Endothelial cell of umbilical vein (primary cell): ENCODE results near the gene DENND5B. TPM values are rescaled to one million over a fixed set of nuclear protein-coding genes. Genes with fewer than 3 reads are reported as not detected.

Source experiments
- BruUV-seq: library from RNA; stranded (reverse); fragments of 400-500 nt; replicated peaks from 2 replicates; lab custom pipeline; 2021; lab: Mats Ljungman, UMichigan
- CTCF ChIA-PET: fragments of 300-600, 350-600 bp; sonication (Branson Sonifier 250); formaldehyde crosslinking; loops from one replicate; lab custom pipeline; 2021; ENCODE audit warnings: antibody characterized with exemption, inconsistent platforms; lab: Charles Lee
- POLR2A ChIA-PET: fragments of 300-600, 350-600 bp; sonication (Branson Sonifier 250); formaldehyde crosslinking; loops from one replicate; lab custom pipeline; 2021; ENCODE audit warnings: antibody characterized with exemption, inconsistent platforms; lab: Charles Lee
- DNase-seq: peaks from one replicate; pipeline ENCODE4 v3.0.0-alpha.2; 2011; ENCODE audit warnings: low read depth, low spot score
- FAIRE-seq: peaks from 2 replicates; lab custom pipeline; 2011; peaks lifted over from hg19 to GRCh38; lab: Jason Lieb, UNC
- H2AFZ ChIP-seq: 2 replicates; pipeline ENCODE4 v1.6.0; 2012; ENCODE audit warnings: low read depth, low read length, control low read depth, inconsistent platforms
- H3K27ac ChIP-seq: 2 replicates; pipeline ENCODE4 v1.5.1; 2011; ENCODE audit warnings: low read depth, mild to moderate bottlenecking, control low read depth, low read length, moderate library complexity; ENCODE audit not compliant: insufficient read depth
- H3K27me3 ChIP-seq, 2 experiments: 2 replicates each; pipeline versions ENCODE4 v1.6.0 to v1.6.1; 2011; ENCODE audit warnings: low read length in 2 of 2, mixed read lengths in 1 of 2; ENCODE audit not compliant: control insufficient read depth in 2 of 2, insufficient read depth in 2 of 2
- H3K36me3 ChIP-seq, 2 experiments: 2 replicates in 1 of 2; 3 replicates in 1 of 2; pipeline ENCODE4 v1.5.1; 2011; ENCODE audit warnings: low read length in 2 of 2, mild to moderate bottlenecking in 1 of 2, moderate library complexity in 1 of 2; ENCODE audit not compliant: control insufficient read depth in 2 of 2, insufficient read depth in 2 of 2; ENCODE audit errors: extremely low read depth in 1 of 2
- H3K4me1 ChIP-seq: 3 replicates; pipeline ENCODE4 v1.5.1; 2011; ENCODE audit warnings: mild to moderate bottlenecking, low read length; ENCODE audit not compliant: control insufficient read depth, insufficient read depth; ENCODE audit errors: extremely low read depth
- H3K4me2 ChIP-seq: 2 replicates; pipeline ENCODE4 v1.6.1; 2011; ENCODE audit warnings: low read length, control low read depth, mixed read lengths; ENCODE audit not compliant: insufficient read depth
- H3K4me3 ChIP-seq, 3 experiments: fragments of 200-600 bp in 1 of 3; sonication (generic), shearing (Covaris generic) in 1 of 3; replicated peaks in 1 of 3; 2 replicates each; pipeline ENCODE4 v1.5.1; 2011 to 2016; ENCODE audit warnings: control low read depth in 3 of 3, low read length in 3 of 3, mild to moderate bottlenecking in 2 of 3, inconsistent platforms in 1 of 3, low read depth in 1 of 3, moderate library complexity in 1 of 3; ENCODE audit not compliant: insufficient read depth in 1 of 3
- H3K79me2 ChIP-seq: 2 replicates; pipeline ENCODE4 v1.6.0; 2012; ENCODE audit warnings: low read length, inconsistent platforms; ENCODE audit not compliant: control insufficient read depth, insufficient read depth
- H3K9ac ChIP-seq: replicated peaks from 2 replicates; pipeline ENCODE3; 2011; ENCODE audit warnings: low read length, control low read depth; ENCODE audit not compliant: insufficient read depth; ENCODE audit errors: extremely low read depth
- H3K9me1 ChIP-seq: replicated peaks from 3 replicates; pipeline ENCODE4 v1.6.0; 2011; ENCODE audit warnings: mild to moderate bottlenecking, low read length; ENCODE audit not compliant: control insufficient read depth, insufficient read depth; ENCODE audit errors: extremely low read depth
- H3K9me3 ChIP-seq: replicated peaks from 2 replicates; pipeline ENCODE4 v1.5.1; 2012; ENCODE audit warnings: low read length, inconsistent platforms; ENCODE audit not compliant: control insufficient read depth, insufficient read depth
- H4K20me1 ChIP-seq: replicated peaks from 2 replicates; pipeline ENCODE3; 2011; ENCODE audit warnings: mild to moderate bottlenecking, low read length; ENCODE audit not compliant: control insufficient read depth, insufficient read depth; ENCODE audit errors: extremely low read depth
- EZH2 ChIP-seq: IDR thresholded peaks from 2 replicates; pipeline ENCODE4 v1.6.1; 2012; ENCODE audit warnings: borderline replicate concordance, low read depth, mild to moderate bottlenecking, moderate library complexity, low read length, inconsistent platforms; ENCODE audit not compliant: severe bottlenecking
- FOS ChIP-seq: IDR thresholded peaks from 2 replicates; pipeline ENCODE4 v1.6.1; 2011; ENCODE audit warnings: mild to moderate bottlenecking, low read length, moderate library complexity, borderline replicate concordance; ENCODE audit not compliant: insufficient read depth
- GATA2 ChIP-seq: IDR thresholded peaks from 2 replicates; pipeline ENCODE4 v1.7.0; 2011; ENCODE audit warnings: low read depth, mild to moderate bottlenecking, moderate library complexity, mixed read lengths, low read length; ENCODE audit not compliant: insufficient read length, insufficient read depth
- JUN ChIP-seq: IDR thresholded peaks from 2 replicates; pipeline ENCODE4 v1.6.1; 2011; ENCODE audit warnings: borderline replicate concordance, low read depth; ENCODE audit not compliant: insufficient read length, insufficient read depth
- MYC ChIP-seq: IDR thresholded peaks from one replicate; pipeline ENCODE4 v1.6.1; 2011; ENCODE audit warnings: mild to moderate bottlenecking, low read depth, low read length
- POLR2A ChIP-seq: IDR thresholded peaks from 2 replicates; pipeline ENCODE4 v1.6.1; 2012; ENCODE audit warnings: low read depth, mild to moderate bottlenecking, control low read depth, low read length
- POLR2AphosphoS5 ChIP-seq: IDR thresholded peaks from 2 replicates; pipeline ENCODE4 v1.6.1; 2012; ENCODE audit warnings: low read depth, mild to moderate bottlenecking, control low read depth, low read length, moderate library complexity; ENCODE audit not compliant: insufficient read depth
- dilution Hi-C: fragments of 300-500 bp; cut with MboI; formaldehyde crosslinking; loops from one replicate; pipeline ENCODE4 v1.15.0; 2019; ENCODE audit warnings: low sequenced_read_pairs; ENCODE audit not compliant: extremely low pct_ligation_motif_present
- intact Hi-C: fragments of 100-400 bp; cut with micrococcal nuclease; formaldehyde crosslinking; loops from one replicate; pipeline ENCODE4 v1.10.0; 2022
- polyA plus RNA-seq, 4 experiments: library from polyadenylated mRNA; depleted of rRNA in 3 of 4; stranded (reverse) in 3 of 4; unstranded in 1 of 4; fragments of >200 nt; gene quantifications; 2 replicates each; pipeline versions ENCODE4 v1.2.1 to v1.2.3, GENCODE V29; 2011 to 2012; ENCODE audit warnings: missing spikeins in 1 of 4
- total RNA-seq: library from RNA; stranded (reverse); gene quantifications from 2 replicates; pipeline ENCODE4 v1.2.3, GENCODE V29; 2021
- TF ChIP-seq, protein P1 (sequence below), 2 donors: IDR thresholded peaks; 1 replicate in 1 of 2; 2 replicates in 1 of 2; pipeline ENCODE4 v1.5.1; 2011; ENCODE audit warnings: low read length in 2 of 2, mild to moderate bottlenecking in 2 of 2, moderate library complexity in 2 of 2, control low read depth in 1 of 2, inconsistent platforms in 1 of 2, low read depth in 1 of 2; ENCODE audit not compliant: insufficient read depth in 1 of 2; ENCODE audit errors: extremely low read depth in 1 of 2
- TF ChIP-seq, protein P2 (sequence below): IDR thresholded peaks from 2 replicates; pipeline ENCODE4 v1.6.1; 2011; ENCODE audit not compliant: insufficient read depth, insufficient read length

The DENND5B gene
- total and polyA plus RNA-seq, 2 donors (not counting 3 experiments of a cell fraction or from before 2014, with no cell fraction given): 10.3 to 18.3 TPM

DNA sequence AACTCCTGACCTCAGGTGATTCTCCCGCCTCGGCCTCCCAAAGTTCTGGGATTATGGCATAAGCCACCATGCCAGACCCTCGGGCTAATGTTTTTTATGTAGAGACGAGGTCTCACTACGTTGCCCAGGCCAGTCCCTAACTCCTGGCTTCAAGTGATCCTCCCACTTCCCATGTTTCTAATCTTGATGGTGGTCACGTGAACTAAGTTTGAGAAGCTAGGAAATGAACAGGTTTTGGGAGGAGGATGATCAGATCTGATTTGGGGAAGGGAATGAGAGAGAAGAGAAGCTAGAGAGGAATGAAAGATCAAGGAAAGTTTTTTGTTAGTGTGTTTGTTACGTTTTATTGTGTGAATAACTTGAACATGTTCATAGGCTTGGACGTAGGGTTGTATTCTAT is 247.8 kb downstream of the DENND5B start:
- TF ChIP-seq POLR2A: no peak
- TF ChIP-seq, protein P1, sequence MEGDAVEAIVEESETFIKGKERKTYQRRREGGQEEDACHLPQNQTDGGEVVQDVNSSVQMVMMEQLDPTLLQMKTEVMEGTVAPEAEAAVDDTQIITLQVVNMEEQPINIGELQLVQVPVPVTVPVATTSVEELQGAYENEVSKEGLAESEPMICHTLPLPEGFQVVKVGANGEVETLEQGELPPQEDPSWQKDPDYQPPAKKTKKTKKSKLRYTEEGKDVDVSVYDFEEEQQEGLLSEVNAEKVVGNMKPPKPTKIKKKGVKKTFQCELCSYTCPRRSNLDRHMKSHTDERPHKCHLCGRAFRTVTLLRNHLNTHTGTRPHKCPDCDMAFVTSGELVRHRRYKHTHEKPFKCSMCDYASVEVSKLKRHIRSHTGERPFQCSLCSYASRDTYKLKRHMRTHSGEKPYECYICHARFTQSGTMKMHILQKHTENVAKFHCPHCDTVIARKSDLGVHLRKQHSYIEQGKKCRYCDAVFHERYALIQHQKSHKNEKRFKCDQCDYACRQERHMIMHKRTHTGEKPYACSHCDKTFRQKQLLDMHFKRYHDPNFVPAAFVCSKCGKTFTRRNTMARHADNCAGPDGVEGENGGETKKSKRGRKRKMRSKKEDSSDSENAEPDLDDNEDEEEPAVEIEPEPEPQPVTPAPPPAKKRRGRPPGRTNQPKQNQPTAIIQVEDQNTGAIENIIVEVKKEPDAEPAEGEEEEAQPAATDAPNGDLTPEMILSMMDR (IDR thresholded peaks at IDR 0.05; ENCODE audit: extremely low read depth in 1 of 2, insufficient read depth in 1 of 2, low read depth in 1 of 2, low read length in 2 of 2): no peak
- TF ChIP-seq, protein P2, sequence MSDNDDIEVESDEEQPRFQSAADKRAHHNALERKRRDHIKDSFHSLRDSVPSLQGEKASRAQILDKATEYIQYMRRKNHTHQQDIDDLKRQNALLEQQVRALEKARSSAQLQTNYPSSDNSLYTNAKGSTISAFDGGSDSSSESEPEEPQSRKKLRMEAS: no peak
- no peak for TF ChIP-seq MYC
- TF ChIP-seq EZH2: no peak
- TF ChIP-seq JUN: no peak
- TF ChIP-seq GATA2: no peak
- no peak for TF ChIP-seq POLR2AphosphoS5
- no peak for TF ChIP-seq FOS
- H3K4me1 ChIP-seq: no peaks in the 10 kb centered on the region
- dilution Hi-C loops: no loop called here
- BruUV-seq: no TSS peak
- H3K79me2 ChIP-seq: no peaks in the 10 kb centered on the region
- H3K36me3 ChIP-seq: no peaks in the 10 kb centered on the region
- CTCF ChIA-PET: no interaction called here
- H3K27me3 ChIP-seq: peaks cover 0 to 3% of the 10 kb centered on the region in 2 experiments
- no peak overlapping the region for H3K4me2 ChIP-seq
- POLR2A ChIA-PET: no interaction called here
- H2AFZ ChIP-seq: no peak overlapping the region
- intact Hi-C loops: no loop called here
- H3K9me3 ChIP-seq: no peaks in the 10 kb centered on the region
- no peak for FAIRE-seq
- no peaks in the 10 kb centered on the region for H4K20me1 ChIP-seq
- H3K9me1 ChIP-seq: no peaks in the 10 kb centered on the region
- no peak overlapping the region for H3K4me3 ChIP-seq
- H3K27ac ChIP-seq: no peak overlapping the region
- DNase-seq: no peak
- no peak overlapping the region for H3K9ac ChIP-seq
